Duodenal mucosa (tissue), 2 donors: ENCODE results near the gene SPIN1.
"Not testable (repeated sequence)": the region's sequence is repeated elsewhere in the genome, so short reads cannot be mapped to it uniquely, and the experiment has no call there.

Source experiments
- H3K27ac ChIP-seq: one replicate; pipeline ENCODE4 v1.7.0; 2013; ENCODE audit warnings: low read depth, low read length
- H3K27me3 ChIP-seq, 2 donors: one replicate each; pipeline ENCODE4 v1.7.0; 2013; ENCODE audit warnings: low read length in 2 of 2, control low read depth in 1 of 2; ENCODE audit not compliant: insufficient read depth in 2 of 2, control insufficient read depth in 1 of 2
- H3K36me3 ChIP-seq, 2 donors: one replicate each; pipeline ENCODE4 v1.7.0; 2013; ENCODE audit warnings: low read length in 2 of 2, control low read depth in 1 of 2; ENCODE audit not compliant: insufficient read depth in 2 of 2, control insufficient read depth in 1 of 2
- H3K4me1 ChIP-seq, 2 donors: one replicate each; pipeline ENCODE4 v1.7.0; 2013; ENCODE audit warnings: low read length in 2 of 2, control low read depth in 1 of 2; ENCODE audit not compliant: insufficient read depth in 2 of 2, control insufficient read depth in 1 of 2
- H3K4me3 ChIP-seq, 2 donors: one replicate each; pipeline ENCODE4 v1.7.0; 2013; ENCODE audit warnings: low read length in 2 of 2, low read depth in 1 of 2
- H3K9ac ChIP-seq, 2 donors: one replicate each; pipeline ENCODE4 v1.7.0; 2013; ENCODE audit warnings: low read length in 2 of 2, low read depth in 1 of 2
- H3K9me3 ChIP-seq, 2 donors: one replicate each; pipeline ENCODE4 v1.7.0; 2013; ENCODE audit warnings: low read length in 2 of 2, control low read depth in 1 of 2; ENCODE audit not compliant: control insufficient read depth in 1 of 2

SPIN1 gene

GRCh38 chr9:88363661-88364060, 24.6 kb upstream of the SPIN1 start:
- Histone ChIP-seq H3K9me3 (peaks cover 3 to 6% of the 10 kb centered on the region in 2 donors), H3K4me1 (no peaks in the 10 kb centered on the region), H3K27me3 (no peaks in the 10 kb centered on the region), H3K9ac (no peak overlapping the region), H3K36me3 (no peaks in the 10 kb centered on the region), H3K27ac (no peak overlapping the region), H3K4me3 (no peak overlapping the region)

- peaks cover 3 to 6% of the 10 kb centered on the region in 2 donors for H3K9me3 ChIP-seq
- H3K36me3 ChIP-seq: no peaks in the 10 kb centered on the region
- H3K4me1 ChIP-seq: no peaks in the 10 kb centered on the region
- no peak overlapping the region for H3K27ac ChIP-seq
- H3K9ac ChIP-seq: no peak overlapping the region
- no peaks in the 10 kb centered on the region for H3K27me3 ChIP-seq
- no peak overlapping the region for H3K4me3 ChIP-seq
Measured at GRCh38 chr9:88364706-88365105, 23.5 kb upstream of the SPIN1 start.

- H3K27ac ChIP-seq: no peak overlapping the region
- H3K4me1 ChIP-seq: no peaks in the 10 kb centered on the region
- peaks cover 3 to 6% of the 10 kb centered on the region in 2 donors for H3K9me3 ChIP-seq
- H3K9ac ChIP-seq: no peak overlapping the region
- no peaks in the 10 kb centered on the region for H3K36me3 ChIP-seq
- H3K27me3 ChIP-seq: no peaks in the 10 kb centered on the region
- H3K4me3 ChIP-seq: no peak overlapping the region
Measured at GRCh38 chr9:88370346-88370745, 17.9 kb upstream of the SPIN1 start.

- H3K9ac ChIP-seq: no peak overlapping the region
- no peaks in the 10 kb centered on the region for H3K36me3 ChIP-seq
- H3K4me3 ChIP-seq: no peak overlapping the region
- H3K27ac ChIP-seq: no peak overlapping the region
- H3K4me1 ChIP-seq: no peaks in the 10 kb centered on the region
- H3K27me3 ChIP-seq: no peaks in the 10 kb centered on the region
- peaks cover 3 to 6% of the 10 kb centered on the region in 2 donors for H3K9me3 ChIP-seq
Measured at GRCh38 chr9:88372103-88372654, 16.1 kb upstream of the SPIN1 start.

- Histone ChIP-seq H3K4me3 (no peak overlapping the region), H3K27me3 (no peaks in the 10 kb centered on the region), H3K36me3 (no peaks in the 10 kb centered on the region), H3K9me3 (peaks cover 4 to 7% of the 10 kb centered on the region in 2 donors), H3K27ac (no peak overlapping the region), H3K9ac (no peak overlapping the region), H3K4me1 (no peaks in the 10 kb centered on the region)
Measured at GRCh38 chr9:88373045-88373444, 15.2 kb upstream of the SPIN1 start.

- no peaks in the 10 kb centered on the region for H3K27me3 ChIP-seq
- H3K36me3 ChIP-seq: no peaks in the 10 kb centered on the region
- H3K4me1 ChIP-seq: no peaks in the 10 kb centered on the region
- H3K4me3 ChIP-seq: no peak overlapping the region
- no peak overlapping the region for H3K9ac ChIP-seq
- no peak overlapping the region for H3K27ac ChIP-seq
- peaks cover 0 to 4% of the 10 kb centered on the region in 2 donors for H3K9me3 ChIP-seq
Measured at GRCh38 chr9:88378317-88378716, 9.9 kb upstream of the SPIN1 start.

GRCh38 chr9:88379352-88379751, 8.9 kb upstream of the SPIN1 start:
- H3K9ac ChIP-seq: no peak overlapping the region
- H3K36me3 ChIP-seq: no peaks in the 10 kb centered on the region
- no peaks in the 10 kb centered on the region for H3K27me3 ChIP-seq
- H3K4me3 ChIP-seq: no peak overlapping the region
- H3K9me3 ChIP-seq: peaks cover 0 to 4% of the 10 kb centered on the region in 2 donors
- H3K4me1 ChIP-seq: no peaks in the 10 kb centered on the region
- no peak overlapping the region for H3K27ac ChIP-seq

- Histone ChIP-seq H3K36me3 (no peaks in the 10 kb centered on the region), H3K4me1 (no peaks in the 10 kb centered on the region), H3K9ac (no peak overlapping the region), H3K27ac (no peak overlapping the region), H3K27me3 (no peaks in the 10 kb centered on the region), H3K4me3 (no peak overlapping the region), H3K9me3 (peaks cover 0 to 4% of the 10 kb centered on the region in 2 donors)
Measured at GRCh38 chr9:88380118-88380517, 8.1 kb upstream of the SPIN1 start.

- not testable (repeated sequence) for H3K4me3 ChIP-seq, H3K27ac ChIP-seq, H3K4me1 ChIP-seq, H3K9me3 ChIP-seq, H3K27me3 ChIP-seq, H3K9ac ChIP-seq, H3K36me3 ChIP-seq
Measured at GRCh38 chr9:88381322-88381721, 6.9 kb upstream of the SPIN1 start.

- no peaks in the 10 kb centered on the region for H3K36me3 ChIP-seq
- no peak overlapping the region for H3K9ac ChIP-seq
- H3K9me3 ChIP-seq: no peaks in the 10 kb centered on the region
- no peak overlapping the region for H3K4me3 ChIP-seq
- H3K4me1 ChIP-seq: peaks cover 3 to 15% of the 10 kb centered on the region in 2 donors
- no peaks in the 10 kb centered on the region for H3K27me3 ChIP-seq
- no peak overlapping the region for H3K27ac ChIP-seq
Measured at GRCh38 chr9:88383176-88383575, 5.1 kb upstream of the SPIN1 start.

- Histone ChIP-seq H3K4me1 (peaks cover 14 to 23% of the 10 kb centered on the region in 2 donors), H3K4me3 (peak overlapping the region in 1 of 2 donors; percentile 97)
- H3K36me3 ChIP-seq, H3K9me3 ChIP-seq, H3K9ac ChIP-seq, H3K27me3 ChIP-seq, H3K27ac ChIP-seq: not testable (repeated sequence)
Measured at GRCh38 chr9:88386137-88386536, 2.1 kb upstream of the SPIN1 start.
